ENCODE data around the gene PSMF1. TPM values are rescaled to one million over a fixed set of nuclear protein-coding genes. Genes with fewer than 3 reads are reported as not detected.
A peak's percentile ranks its signal among the peaks of the same experiment; 100 is the strongest.

Gene PSMF1, protein sequence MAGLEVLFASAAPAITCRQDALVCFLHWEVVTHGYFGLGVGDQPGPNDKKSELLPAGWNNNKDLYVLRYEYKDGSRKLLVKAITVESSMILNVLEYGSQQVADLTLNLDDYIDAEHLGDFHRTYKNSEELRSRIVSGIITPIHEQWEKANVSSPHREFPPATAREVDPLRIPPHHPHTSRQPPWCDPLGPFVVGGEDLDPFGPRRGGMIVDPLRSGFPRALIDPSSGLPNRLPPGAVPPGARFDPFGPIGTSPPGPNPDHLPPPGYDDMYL
- total RNA-seq = 100 to 1,000 TPM; 127 to 143 TPM

DNA sequence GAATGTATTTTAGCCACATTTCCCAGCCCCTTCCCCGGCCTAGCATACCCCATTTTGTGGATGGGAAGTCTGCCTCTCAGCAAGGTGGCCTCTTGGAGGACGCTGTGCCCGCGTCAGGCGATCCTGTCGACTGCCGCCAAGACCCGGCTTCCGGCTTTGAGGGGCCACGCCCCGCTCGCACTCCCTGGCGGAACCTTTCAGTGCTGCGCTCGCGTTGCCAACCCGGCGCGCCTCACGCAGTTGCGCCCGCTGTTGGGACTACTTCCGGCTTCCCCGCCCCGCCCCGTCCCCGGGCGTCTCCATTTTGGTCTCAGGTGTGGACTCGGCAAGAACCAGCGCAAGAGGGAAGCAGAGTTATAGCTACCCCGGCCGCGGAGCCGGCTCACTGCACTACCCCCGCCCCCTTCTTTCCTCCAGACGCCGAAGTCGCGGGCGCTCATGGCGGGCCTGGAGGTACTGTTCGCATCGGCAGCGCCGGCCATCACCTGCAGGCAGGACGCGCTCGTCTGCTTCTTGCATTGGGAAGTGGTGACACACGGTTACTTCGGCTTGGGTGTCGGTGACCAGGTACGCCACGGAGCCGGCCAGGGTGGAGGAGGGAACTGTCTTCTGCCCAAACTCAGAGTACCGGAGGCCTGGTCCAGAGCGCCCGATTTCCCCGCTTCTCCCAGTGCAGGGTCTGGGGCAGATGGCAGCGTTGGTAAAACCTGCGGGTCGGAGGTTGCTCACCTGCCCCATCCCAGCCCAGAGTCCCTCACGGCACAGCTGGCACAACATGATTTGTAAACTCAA, at the start of gene PSMF1:
Gene PSMF1 (plus strand): TSS at position 267 of the 792 bp plus-strand sequence. CDS start 172 bp downstream, at position 439.
- Mint-ChIP-seq H3K4me3 (peak within 1 kb of the TSS; percentile 89), H3K36me3 (ENCODE audit: low read depth) (peaks cover 36% of the 10 kb centered on the region), H3K4me1 (peaks cover 55% of the 10 kb centered on the region), H3K9me3 (no peaks in the 10 kb centered on the region), H3K27ac (peak within 1 kb of the TSS; percentile 94), H3K27me3 (no peaks in the 10 kb centered on the region)
- CTCF ChIA-PET = interaction anchor here (1.0 to 1.6 kb wide), 2 partner anchors 10 to 13 kb away, joined by 3 to 6 read pairs; no protein-coding TSS in a partner anchor
- POLR2A ChIA-PET = interaction anchor here (0.6 kb wide), 1 partner anchor 83 kb away, joined by 4 read pairs; no protein-coding TSS in a partner anchor
- peak; percentile 95 for DNase-seq

DNA sequence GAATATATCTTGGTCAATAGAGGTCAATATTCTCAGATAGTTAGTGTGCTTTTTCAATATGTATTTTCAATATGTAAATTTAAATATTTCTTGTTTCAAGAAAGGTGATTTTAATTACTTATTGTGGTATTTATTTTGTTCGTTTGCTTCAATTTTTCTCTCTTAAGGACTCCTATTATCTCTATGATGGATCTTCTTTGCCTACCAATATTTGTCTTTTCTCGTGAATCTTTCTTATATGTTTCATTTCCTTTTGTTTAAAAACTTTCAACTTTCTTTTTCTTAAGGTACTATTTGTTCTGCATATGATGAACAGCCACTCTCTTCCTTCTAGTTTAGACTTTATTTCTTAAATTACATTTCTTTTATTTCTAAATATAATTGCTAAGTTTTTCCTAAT, 46.1 kb upstream of the PSMF1 start:
- ChIA-PET POLR2A (no interaction called here), CTCF (interaction anchor here (0.8 kb wide), 1 partner anchor 90 kb away, joined by 3 read pairs; no protein-coding TSS in a partner anchor)
- Mint-ChIP-seq H3K9me3 (peaks cover 8% of the 10 kb centered on the region), H3K4me1 (no peaks in the 10 kb centered on the region), H3K4me3 (no peak overlapping the region), H3K27ac (no peak overlapping the region), H3K36me3 (ENCODE audit: low read depth) (no peaks in the 10 kb centered on the region), H3K27me3 (peaks cover 13% of the 10 kb centered on the region)
- DNase-seq = no peak

DNA sequence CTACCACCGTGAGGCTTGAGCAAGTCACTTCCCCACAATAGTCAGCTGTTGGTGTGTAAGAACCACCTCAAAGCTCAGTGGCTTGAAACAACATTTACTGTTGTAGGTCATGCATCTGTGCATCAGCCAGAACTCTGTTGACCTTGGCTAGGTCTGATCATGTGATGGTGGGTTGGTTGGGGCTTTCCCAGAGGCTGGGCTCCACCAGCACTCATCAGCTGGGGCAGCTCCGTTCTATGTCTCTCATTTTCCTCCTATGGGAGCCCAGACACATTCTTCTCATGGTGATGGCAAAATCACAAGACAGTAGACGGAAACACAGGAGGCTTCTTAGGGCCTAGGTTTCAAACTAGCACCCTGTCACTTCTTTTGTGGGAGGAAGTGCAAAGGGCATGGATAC, 42.8 kb upstream of the PSMF1 start:
- Mint-ChIP-seq H3K27me3 (no peaks in the 10 kb centered on the region), H3K9me3 (peaks cover 8% of the 10 kb centered on the region), H3K4me3 (no peak overlapping the region), H3K36me3 (ENCODE audit: low read depth) (no peaks in the 10 kb centered on the region), H3K4me1 (no peaks in the 10 kb centered on the region), H3K27ac (no peak overlapping the region)
- POLR2A ChIA-PET = no interaction called here
- CTCF ChIA-PET = no interaction called here
- DNase-seq = no peak

DNA sequence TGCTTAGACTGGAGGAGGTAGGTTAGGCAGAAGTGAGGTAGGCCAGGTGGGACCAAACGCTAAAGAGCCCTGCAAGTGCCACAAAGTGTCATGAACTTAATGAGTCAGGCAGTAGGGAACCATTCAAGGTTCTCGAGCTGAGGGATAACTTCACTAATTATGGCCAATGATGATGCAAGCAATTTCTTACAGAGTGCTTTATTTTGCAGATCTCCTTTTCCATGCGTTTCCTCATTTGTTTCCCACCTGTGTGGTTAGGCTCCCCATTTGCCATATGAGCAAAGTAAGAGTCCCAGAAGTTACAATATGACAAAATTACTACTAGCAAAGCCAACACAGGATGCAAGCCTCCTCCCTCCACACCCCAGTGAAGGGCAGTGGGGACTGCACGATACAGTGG, 36.5 kb upstream of the PSMF1 start:
- Mint-ChIP-seq H3K27ac (no peak overlapping the region), H3K27me3 (no peaks in the 10 kb centered on the region), H3K36me3 (ENCODE audit: low read depth) (no peaks in the 10 kb centered on the region), H3K4me3 (no peak overlapping the region), H3K9me3 (peaks cover 11% of the 10 kb centered on the region), H3K4me1 (peaks cover 6% of the 10 kb centered on the region)
- ChIA-PET POLR2A (no interaction called here), CTCF (no interaction called here)
- DNase-seq = no peak

DNA sequence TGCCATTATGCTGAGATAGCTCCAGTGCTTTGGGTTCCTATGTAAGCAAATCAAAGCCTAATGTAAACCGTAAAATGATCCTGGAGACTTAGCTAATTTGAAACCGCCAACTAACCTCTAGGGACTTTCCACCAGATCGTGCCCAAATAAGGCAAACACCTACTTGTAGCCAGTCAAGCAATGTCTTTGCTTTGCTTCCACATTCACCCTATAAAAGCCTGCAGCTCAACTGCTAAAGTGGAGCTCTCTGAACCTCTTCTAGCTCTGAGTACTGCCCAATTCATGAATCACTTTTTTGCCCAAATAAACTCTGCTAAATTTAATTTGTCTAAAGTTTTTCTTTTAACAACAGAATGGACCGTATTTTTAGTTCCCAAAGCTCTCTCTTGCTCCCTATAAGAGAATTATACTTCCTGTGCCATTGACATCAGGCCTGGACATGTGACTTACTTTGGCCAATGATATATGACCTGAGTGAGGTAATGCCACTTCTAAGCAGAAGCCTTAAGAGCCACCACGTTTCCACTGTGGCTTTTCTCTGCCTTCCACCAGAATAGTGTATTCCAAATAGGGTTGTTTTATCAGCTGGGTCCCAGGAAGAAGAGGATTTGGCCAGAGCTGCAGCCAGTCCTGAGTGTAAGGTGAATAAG, 34.8 kb upstream of the PSMF1 start:
- H3K27me3 Mint-ChIP-seq = no peaks in the 10 kb centered on the region
- H3K36me3 Mint-ChIP-seq (ENCODE audit: low read depth) = no peaks in the 10 kb centered on the region
- ChIA-PET POLR2A (no interaction called here), CTCF (interaction anchor here (1.2 kb wide), 1 partner anchor 14 kb away, joined by 3 read pairs; no protein-coding TSS in a partner anchor)
- H3K9me3 Mint-ChIP-seq = peaks cover 12% of the 10 kb centered on the region
- DNase-seq = no peak
- H3K27ac Mint-ChIP-seq = no peak overlapping the region
- no peak overlapping the region for H3K4me3 Mint-ChIP-seq
- peaks cover 14% of the 10 kb centered on the region for H3K4me1 Mint-ChIP-seq

DNA sequence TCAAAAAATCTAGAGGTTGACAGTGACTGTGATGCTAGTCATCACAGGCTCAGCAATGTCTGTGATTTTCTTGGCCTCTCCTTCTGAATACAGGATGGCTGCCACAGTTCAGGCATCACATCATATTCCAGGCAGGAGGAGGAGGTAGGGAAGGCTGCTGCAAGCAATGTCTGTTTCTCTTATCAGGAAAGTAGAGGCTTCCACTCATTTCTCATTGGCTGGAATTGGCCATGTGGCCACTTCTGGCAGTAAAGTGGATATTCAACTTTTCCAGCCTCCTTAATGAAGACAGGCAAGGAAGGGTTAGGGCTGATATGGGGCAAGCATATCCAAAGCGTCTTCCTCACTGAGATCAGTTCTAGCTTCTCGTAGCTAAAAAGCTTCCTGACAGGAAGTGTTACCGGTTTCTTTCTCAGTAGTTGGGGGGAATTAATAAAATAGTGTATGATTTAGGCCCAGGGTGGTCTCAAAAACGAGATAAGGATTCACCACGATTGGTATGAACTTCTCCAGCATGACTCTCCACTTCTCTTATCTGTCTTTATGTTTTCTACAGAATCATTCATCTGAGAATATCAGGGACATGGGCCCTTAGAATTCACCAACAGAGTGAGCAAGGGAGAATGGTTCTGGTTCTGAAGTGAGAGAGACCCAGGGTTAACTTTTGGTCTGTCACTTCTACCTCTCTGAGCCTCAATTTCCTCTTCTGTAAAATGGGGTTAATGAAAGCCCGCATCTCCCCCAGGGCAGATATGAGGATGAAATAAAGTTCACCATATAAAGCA, 32.7 kb upstream of the PSMF1 start:
- Mint-ChIP-seq H3K4me3 (no peak overlapping the region), H3K9me3 (peaks cover 32% of the 10 kb centered on the region), H3K27ac (no peak overlapping the region), H3K36me3 (ENCODE audit: low read depth) (peaks cover 4% of the 10 kb centered on the region), H3K27me3 (no peaks in the 10 kb centered on the region), H3K4me1 (peaks cover 14% of the 10 kb centered on the region)
- CTCF ChIA-PET = interaction anchor here (1.4 kb wide), 1 partner anchor 22 kb away, joined by 4 read pairs; no protein-coding TSS in a partner anchor
- no peak for DNase-seq
- POLR2A ChIA-PET = no interaction called here

DNA sequence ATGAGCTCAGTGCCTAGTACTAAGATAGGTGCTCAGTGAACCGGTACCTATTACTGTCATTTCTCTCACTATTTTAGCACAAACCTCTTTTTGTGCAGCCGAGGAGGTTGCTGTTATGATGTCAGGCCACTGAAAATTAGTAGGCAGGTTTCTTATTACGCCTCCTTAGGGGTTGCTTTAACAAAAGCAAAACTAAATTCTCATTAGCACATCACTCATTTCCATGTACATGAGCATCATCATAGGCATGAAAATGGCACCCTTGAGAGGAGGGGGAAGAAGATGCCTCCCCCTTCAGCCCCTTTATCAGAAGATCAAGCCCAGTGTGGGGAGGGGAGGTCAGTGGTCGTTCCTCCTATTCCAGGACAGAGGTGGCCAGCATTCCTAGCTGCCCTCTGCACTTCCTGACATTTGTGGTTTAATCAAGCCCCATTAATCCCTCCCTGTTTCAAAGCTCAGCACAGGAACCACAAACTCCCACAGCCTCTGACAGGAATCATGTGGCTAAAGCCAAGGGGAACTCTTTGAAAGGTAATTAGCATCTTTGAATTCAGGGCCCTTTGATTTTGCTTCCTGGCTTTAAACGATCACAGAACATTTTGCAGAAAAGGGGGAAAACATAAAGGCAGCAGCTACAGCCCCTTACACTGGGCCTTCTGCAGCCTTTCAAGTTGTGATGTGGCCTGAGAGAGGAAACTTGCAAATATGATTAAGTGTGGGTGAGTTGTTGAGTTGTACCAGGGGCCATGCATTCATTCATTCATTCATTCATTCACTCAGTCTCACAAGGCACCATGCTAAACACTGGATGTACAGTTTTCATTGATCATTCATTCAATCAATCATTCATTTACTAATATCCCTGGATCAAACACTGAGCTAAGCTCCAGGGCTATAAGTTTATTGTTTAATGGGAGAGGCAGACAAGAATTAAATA, 31.9 kb upstream of the PSMF1 start:
- POLR2A ChIA-PET = no interaction called here
- Mint-ChIP-seq H3K4me1 (peaks cover 14% of the 10 kb centered on the region), H3K27me3 (no peaks in the 10 kb centered on the region), H3K36me3 (ENCODE audit: low read depth) (peaks cover 7% of the 10 kb centered on the region), H3K4me3 (no peak overlapping the region), H3K9me3 (peaks cover 37% of the 10 kb centered on the region), H3K27ac (no peak overlapping the region)
- no peak for DNase-seq
- CTCF ChIA-PET = no interaction called here

DNA sequence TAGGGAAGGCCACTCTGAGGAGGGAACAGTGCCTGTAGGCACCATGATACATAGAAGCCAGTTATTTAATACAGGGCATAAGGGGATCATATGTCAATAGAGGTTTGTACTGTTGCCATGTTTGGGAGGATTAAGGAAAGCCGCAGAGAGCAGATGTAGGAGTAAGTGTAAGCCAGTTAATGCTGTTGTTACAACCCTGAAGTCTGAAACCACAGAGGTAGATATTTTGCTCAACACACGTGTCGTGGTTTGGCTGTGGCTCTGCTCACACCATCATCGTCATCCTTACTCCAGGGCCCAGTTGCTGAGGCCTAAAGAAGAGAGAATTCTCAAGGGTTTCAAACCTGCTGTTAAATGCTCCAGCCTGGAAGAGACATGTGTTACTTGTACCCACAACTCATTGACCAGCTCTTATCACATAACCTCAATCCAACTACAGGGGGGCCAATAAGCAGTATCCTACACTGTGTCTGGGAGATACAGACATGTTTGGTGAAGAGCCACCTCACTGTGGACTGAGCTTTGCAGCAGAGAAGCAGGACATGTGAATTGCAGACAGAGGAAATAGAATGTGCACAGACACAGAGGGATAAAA, 31.0 kb upstream of the PSMF1 start:
- POLR2A ChIA-PET = no interaction called here
- no peak overlapping the region for H3K27ac Mint-ChIP-seq
- peaks cover 40% of the 10 kb centered on the region for H3K9me3 Mint-ChIP-seq
- CTCF ChIA-PET = no interaction called here
- H3K4me1 Mint-ChIP-seq = peaks cover 14% of the 10 kb centered on the region
- H3K27me3 Mint-ChIP-seq = no peaks in the 10 kb centered on the region
- peaks cover 7% of the 10 kb centered on the region for H3K36me3 Mint-ChIP-seq (ENCODE audit: low read depth)
- DNase-seq = no peak
- no peak overlapping the region for H3K4me3 Mint-ChIP-seq

DNA sequence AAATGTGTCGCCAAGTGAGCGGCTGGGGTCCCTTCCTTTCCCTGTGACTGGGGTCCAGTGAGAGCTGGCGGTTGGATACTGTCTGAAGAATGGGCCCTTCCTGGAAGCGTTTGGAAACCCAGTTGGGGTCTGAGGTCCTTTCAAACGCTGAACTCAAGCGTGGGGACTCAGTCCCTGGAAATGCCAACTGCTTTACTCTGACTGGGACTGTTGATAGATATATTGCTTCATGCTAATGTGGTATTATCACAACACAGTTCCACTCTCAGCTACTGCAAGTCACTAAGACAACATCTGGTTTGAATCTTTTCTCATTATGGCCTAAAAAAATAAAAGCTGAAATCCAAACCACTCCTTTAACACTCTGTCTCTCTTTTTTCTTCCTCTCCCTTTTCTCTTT, 23.7 kb upstream of the PSMF1 start:
- POLR2A ChIA-PET = no interaction called here
- no peaks in the 10 kb centered on the region for H3K4me1 Mint-ChIP-seq
- H3K36me3 Mint-ChIP-seq (ENCODE audit: low read depth) = peaks cover 7% of the 10 kb centered on the region
- no peak overlapping the region for H3K27ac Mint-ChIP-seq
- H3K4me3 Mint-ChIP-seq = no peak overlapping the region
- peaks cover 25% of the 10 kb centered on the region for H3K9me3 Mint-ChIP-seq
- CTCF ChIA-PET = interaction anchor here (1.7 kb wide), 1 partner anchor 14 kb away, joined by 5 read pairs; no protein-coding TSS in a partner anchor
- no peak for DNase-seq
- peaks cover 2% of the 10 kb centered on the region for H3K27me3 Mint-ChIP-seq

DNA sequence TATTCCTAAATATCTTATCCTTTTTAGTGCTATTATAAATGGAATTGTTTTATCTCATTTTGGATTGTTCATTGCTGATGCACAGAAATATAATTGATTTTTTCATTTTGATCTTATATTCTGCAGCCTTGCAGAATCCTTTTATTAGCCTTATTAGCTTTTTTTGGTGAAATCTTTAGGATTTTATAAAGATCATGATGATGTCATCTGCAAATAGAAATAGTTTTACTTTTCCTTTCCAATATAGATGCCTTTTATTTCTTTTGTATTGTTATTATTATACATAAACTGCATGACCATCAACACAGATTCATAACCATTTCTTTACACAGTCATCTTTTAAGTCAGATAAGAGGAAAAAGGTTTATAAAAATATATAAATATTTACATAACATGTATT, 16.9 kb upstream of the PSMF1 start:
- no peak for DNase-seq
- no peak overlapping the region for H3K4me3 Mint-ChIP-seq
- ChIA-PET POLR2A (no interaction called here), CTCF (no interaction called here)
- H3K27me3 Mint-ChIP-seq = peaks cover 7% of the 10 kb centered on the region
- H3K4me1 Mint-ChIP-seq = no peaks in the 10 kb centered on the region
- H3K36me3 Mint-ChIP-seq (ENCODE audit: low read depth) = peaks cover 1% of the 10 kb centered on the region
- no peak overlapping the region for H3K27ac Mint-ChIP-seq
- H3K9me3 Mint-ChIP-seq = peaks cover 9% of the 10 kb centered on the region

DNA sequence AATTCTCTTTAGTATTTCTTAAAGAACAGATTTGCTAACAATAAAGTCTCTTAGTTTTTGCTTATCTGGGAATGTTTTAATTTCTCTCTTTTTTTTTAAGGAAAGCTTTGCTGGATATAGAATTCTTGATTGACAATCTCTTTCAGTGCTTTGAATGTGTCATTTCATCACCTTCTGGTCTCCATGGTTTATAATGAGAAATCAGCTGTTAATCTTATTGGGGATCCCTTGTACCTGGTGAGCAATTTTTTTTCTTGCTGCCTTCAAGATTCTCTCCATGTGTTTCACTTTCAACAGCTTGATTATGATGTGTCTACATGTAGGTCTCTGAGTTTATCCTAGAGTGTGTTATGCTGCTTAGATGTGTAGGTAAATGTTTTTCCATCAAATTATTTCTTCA, 16.4 kb upstream of the PSMF1 start:
- peaks cover 9% of the 10 kb centered on the region for H3K9me3 Mint-ChIP-seq
- CTCF ChIA-PET = no interaction called here
- POLR2A ChIA-PET = no interaction called here
- H3K4me1 Mint-ChIP-seq = no peaks in the 10 kb centered on the region
- peaks cover 1% of the 10 kb centered on the region for H3K36me3 Mint-ChIP-seq (ENCODE audit: low read depth)
- H3K4me3 Mint-ChIP-seq = no peak overlapping the region
- no peak overlapping the region for H3K27ac Mint-ChIP-seq
- DNase-seq = no peak
- H3K27me3 Mint-ChIP-seq = peaks cover 7% of the 10 kb centered on the region

Data from activated CD4-positive, alpha-beta T cell treated with anti-CD3 and anti-CD28 coated beads, Interleukin-2, amount 10 ng/mL, durations not matched to agents 7 days and 5 days (primary cell).